HG03064 (cell line): ENCODE measurements around the gene UGT1A6.
"Not testable (repeated sequence)": the region's sequence is repeated elsewhere in the genome, so short reads cannot be mapped to it uniquely, and the experiment has no call there.

Experiments
- ATAC-seq: cut with Tn5 transposase; IDR thresholded peaks from one replicate; pipeline ENCODE4 v1.9.1; 2021; ENCODE audit warnings: low read depth; ENCODE audit not compliant: unreplicated experiment

The UGT1A6 gene

DNA sequence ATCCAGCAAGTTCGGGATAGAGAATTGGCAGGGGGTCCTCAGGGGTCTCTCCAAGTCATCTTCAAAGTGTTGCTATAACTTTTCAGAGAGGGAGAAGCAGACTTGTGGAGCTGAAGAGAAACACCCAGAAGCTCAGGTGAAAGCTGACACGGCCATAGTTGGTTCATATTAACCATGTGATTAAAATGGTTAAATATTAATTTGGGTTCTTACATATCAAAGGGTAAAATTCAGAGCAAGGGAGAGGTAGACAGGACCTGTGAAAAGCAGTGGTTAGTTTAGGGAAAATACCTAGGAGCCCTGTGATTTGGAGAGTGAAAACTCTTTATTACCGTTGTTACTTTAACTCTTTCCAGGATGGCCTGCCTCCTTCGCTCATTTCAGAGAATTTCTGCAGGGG, at the start of gene UGT1A6:
Gene UGT1A6 (plus strand): TSS at position 243 of the 400 bp plus-strand sequence. CDS start 115 bp downstream, at position 358.
- ATAC-seq = no peak

DNA sequence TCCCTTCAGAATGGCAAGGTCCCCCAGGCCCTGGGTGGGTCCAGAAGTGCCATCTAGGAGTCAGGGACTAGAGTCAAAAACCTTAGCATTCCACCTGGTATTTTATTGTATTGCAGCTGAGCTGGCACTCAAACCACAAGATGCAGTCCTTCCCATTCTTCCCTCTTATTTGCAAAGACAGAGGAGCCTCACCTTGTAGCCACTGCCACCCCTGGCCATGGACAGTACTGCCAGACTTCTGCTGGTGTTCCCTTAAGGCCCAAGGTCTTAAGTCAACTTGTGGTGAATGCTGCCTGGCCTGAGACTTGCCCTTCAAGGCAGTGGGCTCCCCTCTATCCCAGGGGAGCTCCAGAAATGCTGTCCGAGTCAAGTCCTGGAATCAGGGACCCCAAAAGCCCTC, 49.6 kb upstream of the UGT1A6 start:
- ATAC-seq = no peak

DNA sequence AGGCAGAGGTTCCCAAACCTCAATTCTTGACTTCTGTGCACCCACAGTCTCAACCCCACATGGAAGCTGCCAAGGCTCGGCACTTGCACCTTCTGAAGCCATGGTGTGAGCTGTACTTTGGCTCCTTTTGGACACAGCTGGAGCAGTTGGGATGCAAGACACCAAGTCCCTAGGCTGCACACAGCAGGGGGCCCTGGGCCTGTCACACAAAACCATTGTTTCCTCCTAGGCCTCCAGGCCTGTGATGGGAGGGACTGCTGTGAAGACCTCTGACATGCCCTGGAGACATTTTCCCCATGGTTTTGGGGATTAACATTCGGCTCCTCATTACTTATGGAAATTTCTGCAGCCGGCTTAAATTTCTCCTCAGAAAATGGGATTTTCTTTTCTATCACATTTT, 46.7 kb upstream of the UGT1A6 start:
- ATAC-seq = not testable (repeated sequence)

DNA sequence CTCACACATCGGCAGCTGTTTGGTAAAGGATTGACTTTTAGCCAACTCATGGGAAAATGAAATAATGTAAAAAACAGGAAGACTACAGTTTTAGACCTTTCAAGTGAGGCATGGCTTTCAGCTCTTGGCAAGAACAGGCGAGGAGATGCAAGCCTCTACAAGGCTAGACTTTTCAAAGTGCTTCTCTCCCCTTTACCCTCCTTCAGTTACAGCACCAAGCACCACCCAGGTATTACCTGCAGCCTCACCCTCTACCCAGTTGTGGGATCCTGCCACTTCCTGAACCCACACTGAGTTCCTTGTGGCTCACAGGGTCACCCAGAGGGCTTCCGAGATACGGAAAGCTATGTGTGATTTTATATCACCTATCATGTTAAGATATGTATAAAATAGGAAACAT, 41.7 kb upstream of the UGT1A6 start:
- ATAC-seq = no peak

DNA sequence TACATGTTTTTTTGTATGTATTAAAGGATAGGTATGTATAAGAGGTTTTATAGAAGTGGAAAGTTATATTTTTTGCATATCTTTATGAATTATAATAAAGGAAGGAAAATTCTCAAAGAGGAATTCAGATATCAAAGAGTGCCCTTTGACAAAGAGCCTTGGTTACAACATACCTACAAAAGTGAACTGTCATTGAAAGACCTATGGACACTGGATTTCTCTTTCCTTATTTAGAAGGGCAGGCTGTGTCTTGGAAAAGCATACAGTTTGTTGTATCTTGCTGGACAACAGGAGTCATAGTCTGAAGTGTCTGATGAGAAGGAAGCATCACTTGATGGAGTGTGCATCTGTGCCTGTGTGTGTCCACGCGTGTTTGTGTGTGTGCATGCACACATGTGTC, 41.3 kb upstream of the UGT1A6 start:
- ATAC-seq = no peak

DNA sequence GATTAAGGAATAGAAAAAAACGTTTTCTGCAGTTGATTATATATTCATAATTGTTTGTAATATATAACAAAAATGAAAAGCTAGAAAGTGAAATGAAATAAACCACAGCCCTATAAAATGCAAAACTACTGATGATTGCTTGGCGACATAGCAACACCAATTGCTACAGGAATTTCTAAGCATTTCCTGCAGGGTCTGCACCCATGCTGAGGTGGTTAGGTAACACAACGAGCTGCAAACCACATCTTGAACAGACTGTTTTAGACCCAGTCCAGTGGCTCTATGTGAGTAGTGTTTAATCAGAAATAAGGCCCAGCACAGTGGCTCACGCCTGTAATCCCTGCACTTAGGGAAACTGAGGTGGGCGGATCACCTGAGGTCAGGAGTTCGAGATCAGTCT, 38.2 kb upstream of the UGT1A6 start:
- no peak for ATAC-seq

DNA sequence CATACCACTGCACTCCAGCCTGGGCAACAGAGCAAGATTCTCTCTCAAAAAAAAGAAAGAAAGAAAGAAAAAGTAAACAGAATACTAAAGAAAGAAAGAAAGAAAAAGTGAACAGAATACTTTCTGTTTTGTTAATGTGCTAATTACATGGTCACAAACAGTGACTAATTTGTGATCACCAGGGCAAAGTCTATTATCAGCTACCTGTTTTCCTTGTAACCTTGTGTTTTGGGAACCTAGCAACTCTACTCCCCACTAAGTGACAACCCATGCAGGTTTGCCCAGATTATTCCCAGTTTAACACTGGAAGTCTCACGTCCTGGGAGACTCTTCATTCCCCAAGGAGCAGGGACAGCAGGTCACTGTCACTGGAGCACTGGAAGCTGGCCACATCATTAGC, 37.6 kb upstream of the UGT1A6 start:
- ATAC-seq = no peak

DNA sequence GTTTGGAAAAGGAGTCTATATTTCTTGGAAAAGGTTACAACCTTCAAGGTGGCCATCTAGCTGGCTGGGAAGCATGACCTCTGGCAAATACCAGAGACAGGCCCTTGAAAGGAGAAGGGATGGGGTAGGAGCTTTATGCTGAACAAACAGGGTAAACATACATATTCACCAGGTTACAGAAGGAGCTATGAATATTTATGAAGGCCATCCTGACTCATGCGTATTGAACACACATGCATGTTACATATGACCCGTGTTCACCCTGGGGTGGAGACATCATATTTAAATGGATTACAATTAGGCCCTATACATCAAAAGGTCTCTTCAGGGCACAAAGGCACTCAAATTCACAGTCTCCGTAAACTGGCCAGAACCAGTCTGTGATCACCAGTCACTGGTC, 36.7 kb upstream of the UGT1A6 start:
- not testable (repeated sequence) for ATAC-seq

DNA sequence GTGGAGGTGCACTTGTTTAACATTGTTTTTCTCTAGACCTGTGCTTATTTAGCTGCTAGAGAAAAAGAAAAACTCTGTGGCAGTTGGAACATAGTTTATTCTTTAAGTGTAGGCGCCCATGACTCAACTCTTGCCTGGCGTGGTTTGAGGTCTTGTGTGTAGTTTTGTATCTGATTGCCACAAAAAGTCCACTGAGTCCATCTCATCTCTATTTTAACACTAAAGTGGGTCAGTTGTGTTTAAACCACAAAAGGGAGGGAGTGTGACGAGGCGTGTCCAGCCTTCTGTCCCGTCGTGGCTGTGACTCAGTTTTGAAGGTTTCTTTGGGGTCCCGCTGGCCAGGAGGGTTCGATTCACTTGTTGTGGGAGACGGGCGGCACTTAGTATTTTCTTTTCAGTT, 36.2 kb upstream of the UGT1A6 start:
- no peak for ATAC-seq

DNA sequence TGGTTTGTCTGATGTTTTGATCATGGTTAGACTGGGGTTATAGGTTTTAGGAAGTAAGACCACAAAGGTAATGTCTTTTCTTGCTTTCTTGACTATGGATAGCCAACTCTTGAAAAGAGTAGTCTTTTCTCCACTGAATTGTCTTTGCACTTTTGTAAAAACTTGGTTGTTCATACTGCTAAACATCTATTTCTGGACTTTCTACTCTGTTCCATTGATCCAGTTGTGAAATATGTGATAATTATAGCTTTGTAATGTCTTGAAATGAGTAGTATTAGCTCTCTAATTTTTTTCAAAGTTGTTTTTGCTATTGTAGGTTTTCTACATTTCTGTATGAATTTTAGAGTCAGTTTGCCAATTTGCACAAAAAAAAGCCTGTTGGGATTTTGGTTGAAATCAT, 34.1 kb upstream of the UGT1A6 start:
- no peak for ATAC-seq

DNA sequence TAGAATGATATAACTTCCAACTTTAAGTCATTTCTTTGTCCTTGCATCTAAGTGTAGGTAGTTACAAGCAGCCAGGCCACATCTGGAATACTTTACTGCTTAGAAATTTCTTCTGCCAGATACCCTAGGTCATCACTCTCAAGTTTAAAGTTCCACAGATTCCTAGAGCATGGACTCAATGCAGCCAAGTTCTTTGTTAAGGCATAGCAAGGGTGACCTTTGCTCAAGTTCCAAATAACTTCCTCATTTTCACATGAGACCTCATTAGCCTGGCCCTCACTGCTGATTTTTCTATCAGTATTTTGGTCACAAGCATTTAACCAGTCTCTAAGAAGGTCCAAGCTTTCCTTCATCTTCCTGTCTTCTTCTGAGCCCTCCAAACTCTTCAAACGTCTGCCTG, 28.8 kb upstream of the UGT1A6 start:
- ATAC-seq = no peak

DNA sequence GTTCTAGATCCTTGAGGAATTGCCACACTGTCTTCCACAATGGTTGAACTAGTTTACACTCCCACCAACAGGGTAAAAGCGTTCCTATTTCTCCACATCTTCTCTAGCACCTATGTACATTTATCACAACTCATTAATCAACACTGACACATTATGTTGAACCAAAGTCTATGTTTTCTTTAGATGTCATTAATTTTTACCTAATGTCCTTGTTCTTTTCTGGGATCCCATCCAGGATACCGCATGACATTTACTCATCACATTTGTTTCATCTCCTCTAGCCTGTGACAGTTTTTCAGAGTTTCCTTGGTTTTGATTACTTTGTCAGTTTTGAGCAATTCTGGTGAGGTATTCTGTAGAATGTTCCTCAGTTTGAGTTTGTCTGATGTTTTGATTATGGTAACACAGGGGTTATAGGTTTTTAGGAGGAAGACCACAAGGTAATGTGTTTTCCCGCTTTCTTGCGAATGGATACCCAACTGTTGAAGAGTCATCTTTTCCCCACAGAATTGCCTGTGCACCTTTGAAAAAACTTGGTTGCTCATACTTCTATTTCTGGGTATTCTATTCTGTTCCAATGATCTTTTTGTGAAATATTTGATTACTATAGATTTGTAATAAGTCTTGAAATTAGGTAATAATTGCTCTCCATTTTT, 24.0 kb upstream of the UGT1A6 start:
- no peak for ATAC-seq

DNA sequence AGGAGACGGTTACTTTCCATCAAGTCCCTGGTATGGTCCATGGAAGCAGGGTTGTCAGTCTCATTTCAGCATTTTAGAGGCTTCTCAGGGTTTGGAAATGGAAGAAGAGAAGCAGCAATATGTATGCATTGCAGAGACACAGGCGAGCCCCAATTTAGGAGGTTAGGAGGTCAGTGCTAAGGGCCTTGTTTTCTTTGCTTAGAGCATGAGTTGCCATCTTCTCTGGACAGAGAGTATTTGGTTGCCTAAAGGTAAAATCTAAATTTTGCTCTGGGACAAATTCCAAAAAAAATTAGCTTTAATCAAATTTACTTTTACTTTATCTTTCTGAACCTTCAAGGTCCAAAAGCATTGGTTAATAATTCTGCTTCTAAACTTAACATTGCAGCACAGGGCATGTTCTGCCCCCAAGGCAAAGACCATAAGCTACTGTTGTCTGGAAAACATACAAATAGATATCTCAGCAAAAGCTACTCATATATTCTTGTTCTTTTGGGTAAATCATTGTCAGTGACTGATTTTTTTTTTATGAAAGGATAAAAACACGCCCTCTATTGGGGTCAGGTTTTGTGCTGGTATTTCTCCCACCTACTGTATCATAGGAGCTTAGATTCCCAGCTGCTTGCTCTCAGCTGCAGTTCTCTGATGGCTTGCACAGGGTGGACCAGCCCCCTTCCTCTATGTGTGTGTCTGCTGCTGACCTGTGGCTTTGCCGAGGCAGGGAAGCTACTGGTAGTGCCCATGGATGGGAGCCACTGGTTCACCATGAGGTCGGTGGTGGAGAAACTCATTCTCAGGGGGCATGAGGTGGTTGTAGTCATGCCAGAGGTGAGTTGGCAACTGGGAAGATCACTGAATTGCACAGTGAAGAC, 21.2 kb upstream of the UGT1A6 start, which contains the start of gene UGT1A9:
Gene UGT1A9 (plus strand): TSS at position 609 of the 872 bp plus-strand sequence. CDS start 37 bp downstream, at position 646.
- no peak for ATAC-seq

DNA sequence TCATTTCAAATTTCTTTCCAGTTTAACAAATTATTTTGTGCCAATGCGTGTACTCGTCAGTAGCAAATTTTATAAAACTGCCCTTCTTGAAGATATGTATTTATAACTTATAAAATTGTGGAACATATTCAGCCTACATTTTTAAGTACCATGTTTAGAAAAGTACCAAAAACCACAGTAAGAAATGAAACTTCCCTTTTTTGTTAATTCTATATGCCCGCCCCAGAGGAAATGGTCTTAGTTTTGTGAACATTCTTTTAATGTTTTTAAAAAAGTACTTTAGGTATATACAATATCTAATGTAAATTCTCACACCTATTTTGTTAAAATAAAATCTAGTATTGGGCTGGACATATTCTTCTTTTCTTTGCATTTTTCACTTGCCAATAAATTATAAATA, 19.8 kb upstream of the UGT1A6 start:
- no peak for ATAC-seq

DNA sequence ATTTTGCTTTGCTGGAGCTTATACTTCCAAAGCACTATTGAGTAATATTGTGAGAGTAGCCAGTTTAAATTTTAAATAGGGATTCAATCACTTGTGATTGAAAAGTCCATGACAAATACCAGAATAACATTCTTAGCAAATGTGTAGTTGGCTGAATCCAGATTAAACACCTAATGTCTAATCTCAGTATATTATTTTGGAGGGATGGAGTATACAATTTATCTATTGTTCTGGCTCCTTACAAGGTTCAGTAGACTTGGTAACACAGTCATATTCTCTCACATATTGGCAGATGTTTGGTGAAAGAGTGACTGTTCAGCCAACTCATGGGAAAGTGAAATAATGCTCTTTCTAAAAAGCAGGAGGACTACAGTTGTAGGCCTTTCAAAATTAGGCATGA, 18.8 kb upstream of the UGT1A6 start:
- ATAC-seq = no peak

DNA sequence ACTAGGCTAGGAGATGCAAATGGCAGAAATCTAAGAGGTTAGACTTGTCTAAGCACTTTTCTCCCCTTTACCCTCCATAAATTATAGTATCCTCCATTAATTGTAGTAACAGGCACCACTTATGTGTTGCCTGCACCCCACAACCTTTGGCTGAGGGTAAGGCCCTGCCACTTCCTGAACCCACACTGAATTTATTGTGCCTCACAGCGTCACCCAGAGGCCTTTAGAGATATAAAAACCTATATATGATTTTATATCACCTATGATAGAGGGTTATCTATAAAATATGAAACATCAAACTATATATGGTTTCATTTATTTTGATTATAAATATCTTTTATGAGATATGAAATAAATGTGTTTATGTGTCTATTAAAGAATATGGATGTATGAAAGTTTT, 18.4 kb upstream of the UGT1A6 start:
- ATAC-seq = no peak

DNA sequence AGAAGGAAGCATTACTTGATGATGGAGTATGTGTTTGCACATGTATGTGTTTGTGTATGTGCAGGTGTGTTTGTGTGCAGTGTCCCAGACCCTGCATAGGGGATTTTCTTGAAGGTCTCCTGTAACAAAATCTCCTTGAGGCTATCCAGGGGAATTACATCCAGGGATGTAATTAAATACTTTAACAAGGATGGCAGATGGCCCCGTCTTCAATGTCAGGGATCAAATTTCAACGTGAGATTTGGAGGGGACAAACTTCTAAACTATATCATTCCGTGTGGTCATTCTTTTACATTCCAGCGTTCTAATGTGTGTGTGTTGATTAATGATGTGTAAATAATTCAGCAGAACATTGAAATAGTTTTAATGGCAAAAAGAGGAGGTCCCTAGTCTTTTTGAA, 17.7 kb upstream of the UGT1A6 start:
- ATAC-seq = no peak

DNA sequence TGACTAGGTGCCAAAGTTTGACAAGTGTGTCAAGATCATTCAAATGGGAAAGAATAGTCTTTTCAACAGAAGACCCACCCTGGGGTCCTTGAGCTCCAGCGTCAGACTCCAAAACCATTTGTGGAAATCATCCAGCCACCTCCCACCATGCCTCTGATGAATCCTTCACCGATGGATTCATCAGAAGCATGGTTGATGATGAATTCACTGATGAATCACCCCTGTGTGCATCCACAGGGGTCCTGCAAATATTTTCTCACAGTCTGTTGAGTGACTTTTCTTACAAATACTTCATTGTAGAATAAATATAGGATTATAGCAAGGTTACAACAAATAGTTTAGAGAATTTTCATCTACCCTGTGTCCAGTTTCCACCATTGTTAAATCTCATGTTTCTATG, 16.6 kb upstream of the UGT1A6 start:
- no peak for ATAC-seq

DNA sequence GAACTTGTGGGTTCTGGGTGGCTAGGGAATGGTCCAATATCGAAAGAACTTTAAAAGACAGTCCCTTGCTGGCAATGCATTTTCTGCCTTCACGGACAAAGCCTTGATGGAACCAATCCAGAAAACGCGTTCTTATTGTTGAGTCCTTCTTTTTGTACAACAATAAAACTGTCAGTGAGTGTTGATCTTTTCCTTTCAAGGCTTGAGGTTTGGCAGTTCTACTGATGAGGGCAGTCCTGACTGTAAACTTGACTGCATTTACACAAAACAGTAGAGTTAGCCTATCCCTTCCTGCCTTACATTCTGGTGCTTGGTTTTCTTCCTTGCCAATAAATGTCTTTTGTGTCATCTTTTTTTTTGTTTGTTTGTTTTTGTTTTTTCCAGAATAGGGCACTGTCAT, 13.5 kb upstream of the UGT1A6 start:
- ATAC-seq = no peak

DNA sequence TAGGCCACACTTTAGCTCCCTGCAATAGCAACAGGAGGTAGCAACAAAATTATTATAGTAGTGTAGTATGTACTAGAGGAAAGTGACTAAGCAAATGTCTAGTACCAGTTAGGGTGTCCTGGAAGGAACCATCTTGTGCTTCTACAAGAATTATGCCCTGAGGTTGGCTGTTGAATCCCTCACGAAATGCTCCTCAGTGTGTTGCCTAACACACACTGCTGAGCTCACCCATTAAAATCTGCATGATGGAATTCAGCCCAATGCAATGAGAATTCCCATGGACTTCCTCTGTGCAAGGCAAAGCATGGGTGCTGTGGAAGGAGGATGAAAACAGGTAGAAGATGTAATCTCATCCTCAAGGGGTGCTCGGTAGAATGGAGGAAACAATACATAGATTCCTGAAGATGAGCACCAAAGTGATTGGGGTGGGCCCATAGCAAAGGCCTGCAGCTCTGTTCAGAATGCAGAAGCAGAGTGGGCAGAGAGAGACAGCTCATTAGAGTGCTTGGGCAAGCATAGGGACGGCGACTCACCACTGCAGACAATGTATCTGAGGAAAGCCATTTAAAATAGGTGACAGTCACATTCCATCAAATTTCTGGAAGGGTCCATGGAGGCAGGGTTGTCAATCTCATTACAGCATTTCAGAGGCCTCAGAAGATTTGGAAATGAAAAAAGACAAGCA, 12.2 kb upstream of the UGT1A6 start:
- ATAC-seq = no peak

DNA sequence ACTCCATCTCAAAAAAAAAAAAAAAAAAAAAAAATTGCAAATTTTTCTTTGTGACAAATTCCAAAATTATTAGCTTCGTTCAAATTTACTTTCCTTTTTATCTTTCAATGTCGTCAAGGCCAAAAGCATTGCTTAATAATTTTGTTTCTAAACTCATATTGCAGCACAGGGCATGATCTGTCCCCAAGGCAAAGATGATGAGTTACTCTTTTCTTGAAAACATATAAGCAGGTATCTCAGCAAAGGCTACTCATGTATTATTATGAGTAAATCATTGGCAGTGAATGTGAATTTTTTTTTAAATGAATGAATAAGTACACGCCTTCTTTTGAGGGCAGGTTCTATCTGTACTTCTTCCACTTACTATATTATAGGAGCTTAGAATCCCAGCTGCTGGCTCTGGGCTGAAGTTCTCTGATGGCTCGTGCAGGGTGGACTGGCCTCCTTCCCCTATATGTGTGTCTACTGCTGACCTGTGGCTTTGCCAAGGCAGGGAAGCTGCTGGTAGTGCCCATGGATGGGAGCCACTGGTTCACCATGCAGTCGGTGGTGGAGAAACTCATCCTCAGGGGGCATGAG, 11.1 kb upstream of the UGT1A6 start, which contains the start of gene UGT1A7:
Gene UGT1A7 (plus strand): TSS at position 381 of the 579 bp plus-strand sequence. CDS start 37 bp downstream, at position 418.
- no peak for ATAC-seq
